Testis (tissue), 3 donors: ENCODE data around the gene GORAB. TPM values are rescaled to one million over a fixed set of nuclear protein-coding genes. Genes with fewer than 3 reads are reported as not detected.

Experiments
- DNase-seq: peaks from one replicate; pipeline ENCODE4 v3.0.0-alpha.2; 2019
- H3K27ac ChIP-seq, 2 donors: fragments of 200-600 bp; sonication (generic); one replicate each; pipeline ENCODE4 v1.5.1; 2019
- H3K27me3 ChIP-seq: fragments of 200-600 bp; sonication (generic); one replicate; pipeline ENCODE4 v1.5.1; 2019
- H3K36me3 ChIP-seq: fragments of 200-600 bp; sonication (generic); one replicate; pipeline ENCODE4 v1.5.1; 2017; ENCODE audit warnings: low read depth; ENCODE audit errors: missing control alignments
- H3K4me1 ChIP-seq: fragments of 200-600 bp; sonication (generic); one replicate; pipeline ENCODE4 v1.5.1; 2019
- H3K4me3 ChIP-seq, 2 donors: fragments of 200-600 bp; sonication (generic); one replicate each; pipeline ENCODE4 v1.5.1; 2017 to 2019
- H3K9me3 ChIP-seq: fragments of 200-600 bp; sonication (generic); one replicate; pipeline ENCODE4 v1.5.1; 2017
- POLR2A ChIP-seq: fragments of 450-650 bp; IDR thresholded peaks from one replicate; pipeline ENCODE4 v1.6.1; 2017; ENCODE audit warnings: antibody characterized with exemption, mild to moderate bottlenecking, moderate library complexity
- WGBS, 2 donors: methylation state at CpG; one replicate each; pipeline ENCODE4 v1.1.5; 2018; 5-methylcytosine and 5-hydroxymethylcytosine counted together
- intact Hi-C: fragments of 100-400 bp; cut with DNase I; formaldehyde crosslinking; loops from one replicate; pipeline ENCODE4 v1.15.1; 2023; ENCODE audit warnings: low total_unique reads
- polyA plus RNA-seq: library from polyadenylated mRNA; stranded (reverse); fragments of 350-450 nt; fragmentation: Illumina TruSeq; extraction: RNeasy Lipid Tissue Mini Kit (QIAGEN cat#74804); gene quantifications from one replicate; pipeline ENCODE4 v1.2.3, GENCODE V29; 2014; ENCODE audit warnings: low read depth, low replicate concordance; ENCODE audit not compliant: insufficient read depth
- total RNA-seq, 2 donors: library from RNA; depleted of rRNA; stranded (reverse); fragments of >200 nt; gene quantifications; one replicate each; pipeline ENCODE4 v1.2.3, GENCODE V29; 2016
- TF ChIP-seq, protein P1 (sequence below), 3 experiments: fragments of 450-650 bp in 2 of 3; fragments of 200-600 bp in 1 of 3; sonication (generic) in 1 of 3; IDR thresholded peaks; one replicate each; pipeline ENCODE4 v1.5.1; 2016 to 2019; ENCODE audit warnings: antibody characterized with exemption in 3 of 3, mild to moderate bottlenecking in 2 of 3, moderate library complexity in 1 of 3

Gene GORAB
- total and polyA plus RNA-seq, 3 donors from 2014 or later = 16.7 to 41.6 (median 23.5) TPM

- Histone ChIP-seq H3K27me3 (no peaks in the 10 kb centered on the region), H3K27ac (no peak overlapping the region), H3K4me1 (no peaks in the 10 kb centered on the region), H3K36me3 (no peaks in the 10 kb centered on the region), H3K4me3 (no peak overlapping the region), H3K9me3 (no peaks in the 10 kb centered on the region)
- DNase-seq = no peak
- intact Hi-C loops = no loop called here
- TF ChIP-seq, protein P1, sequence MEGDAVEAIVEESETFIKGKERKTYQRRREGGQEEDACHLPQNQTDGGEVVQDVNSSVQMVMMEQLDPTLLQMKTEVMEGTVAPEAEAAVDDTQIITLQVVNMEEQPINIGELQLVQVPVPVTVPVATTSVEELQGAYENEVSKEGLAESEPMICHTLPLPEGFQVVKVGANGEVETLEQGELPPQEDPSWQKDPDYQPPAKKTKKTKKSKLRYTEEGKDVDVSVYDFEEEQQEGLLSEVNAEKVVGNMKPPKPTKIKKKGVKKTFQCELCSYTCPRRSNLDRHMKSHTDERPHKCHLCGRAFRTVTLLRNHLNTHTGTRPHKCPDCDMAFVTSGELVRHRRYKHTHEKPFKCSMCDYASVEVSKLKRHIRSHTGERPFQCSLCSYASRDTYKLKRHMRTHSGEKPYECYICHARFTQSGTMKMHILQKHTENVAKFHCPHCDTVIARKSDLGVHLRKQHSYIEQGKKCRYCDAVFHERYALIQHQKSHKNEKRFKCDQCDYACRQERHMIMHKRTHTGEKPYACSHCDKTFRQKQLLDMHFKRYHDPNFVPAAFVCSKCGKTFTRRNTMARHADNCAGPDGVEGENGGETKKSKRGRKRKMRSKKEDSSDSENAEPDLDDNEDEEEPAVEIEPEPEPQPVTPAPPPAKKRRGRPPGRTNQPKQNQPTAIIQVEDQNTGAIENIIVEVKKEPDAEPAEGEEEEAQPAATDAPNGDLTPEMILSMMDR (IDR thresholded peaks at IDR 0.05) = no peak
- no peak for TF ChIP-seq POLR2A
Measured at GRCh38 chr1:170521818-170522217, 10.1 kb upstream of the GORAB start.

DNA sequence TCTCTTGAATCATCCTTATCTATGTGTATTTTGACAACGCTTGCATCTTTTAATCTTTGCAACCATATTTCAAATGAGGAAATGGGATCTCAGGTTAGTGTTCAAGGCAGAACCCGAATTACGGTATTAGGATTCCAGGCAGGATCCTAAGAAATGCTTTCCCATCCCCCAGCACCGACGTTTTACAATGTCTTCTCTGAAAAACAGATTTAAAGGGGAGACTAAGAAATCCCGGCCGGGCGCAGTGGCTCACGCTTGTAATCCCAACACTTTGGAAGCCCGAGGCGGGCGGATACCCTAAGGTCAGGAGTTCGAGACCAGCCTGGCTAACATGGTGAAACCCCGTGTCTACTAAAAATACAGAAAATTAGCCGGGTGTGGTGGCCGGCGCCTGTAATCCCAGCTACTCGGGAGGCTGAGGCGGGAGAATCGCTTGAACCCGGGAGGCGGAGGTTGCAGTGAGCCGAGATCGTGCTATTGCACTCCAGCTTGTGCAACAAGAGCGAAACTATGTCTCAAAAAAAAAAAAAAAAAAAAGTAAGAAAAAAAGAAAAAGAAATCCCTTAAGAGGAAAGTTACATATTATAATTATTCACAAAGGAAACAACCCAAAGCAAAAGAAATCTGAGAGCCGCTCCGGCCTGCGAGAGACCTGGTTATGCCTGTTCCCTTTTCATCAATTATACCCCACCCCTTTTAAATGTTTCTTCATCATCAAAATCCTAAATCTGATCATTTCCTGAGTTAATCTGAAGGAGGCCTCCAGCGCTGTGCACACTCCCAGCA lies 801 bp upstream of the GORAB start:
- Histone ChIP-seq H3K9me3 (no peaks in the 10 kb centered on the region), H3K27me3 (no peaks in the 10 kb centered on the region), H3K36me3 (no peaks in the 10 kb centered on the region), H3K27ac (peak overlapping the region; percentile 93 to 96), H3K4me1 (peaks cover 10% of the 10 kb centered on the region), H3K4me3 (peak overlapping the region; percentile 78 to 93)
- DNase-seq = peak; percentile 43
- WGBS, 2 donors = 5 to 7% methylated on average over 29 of the region's 29 CpGs
- intact Hi-C loops = no loop called here
- TF ChIP-seq, protein P1 (IDR thresholded peaks at IDR 0.05) = no peak
- no peak for TF ChIP-seq POLR2A

DNA sequence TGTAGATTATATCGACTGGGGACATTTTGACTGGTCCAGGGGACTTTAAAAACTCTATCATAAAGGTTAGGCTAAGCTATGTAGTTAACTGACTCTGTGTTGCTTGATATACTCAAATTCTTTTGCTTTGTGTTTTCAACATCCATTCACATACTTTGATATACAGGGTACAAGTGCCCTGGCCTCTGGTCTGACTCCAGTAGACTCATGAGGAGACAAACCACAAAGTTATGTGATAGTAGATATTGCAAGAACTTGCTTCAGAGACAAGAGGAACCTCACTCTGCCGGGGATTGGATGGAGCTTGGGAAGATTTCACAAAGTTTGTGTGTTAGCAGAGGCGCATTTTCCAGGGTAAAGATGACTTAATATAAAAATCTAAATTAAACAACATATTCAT lies 1.3 kb downstream of the GORAB start:
- no peaks in the 10 kb centered on the region for H3K36me3 ChIP-seq
- 54 to 63% methylated on average over 3 of the region's 3 CpGs for WGBS, 2 donors
- TF ChIP-seq POLR2A = no peak
- TF ChIP-seq, protein P1 (IDR thresholded peaks at IDR 0.05) = no peak
- H3K27ac ChIP-seq = peak overlapping the region; percentile 93 to 96
- no peaks in the 10 kb centered on the region for H3K27me3 ChIP-seq
- no peaks in the 10 kb centered on the region for H3K9me3 ChIP-seq
- peaks cover 11% of the 10 kb centered on the region for H3K4me1 ChIP-seq
- intact Hi-C loops = no loop called here
- DNase-seq = no peak
- H3K4me3 ChIP-seq = peak overlapping the region in 1 of 2 donors; percentile 78

DNA sequence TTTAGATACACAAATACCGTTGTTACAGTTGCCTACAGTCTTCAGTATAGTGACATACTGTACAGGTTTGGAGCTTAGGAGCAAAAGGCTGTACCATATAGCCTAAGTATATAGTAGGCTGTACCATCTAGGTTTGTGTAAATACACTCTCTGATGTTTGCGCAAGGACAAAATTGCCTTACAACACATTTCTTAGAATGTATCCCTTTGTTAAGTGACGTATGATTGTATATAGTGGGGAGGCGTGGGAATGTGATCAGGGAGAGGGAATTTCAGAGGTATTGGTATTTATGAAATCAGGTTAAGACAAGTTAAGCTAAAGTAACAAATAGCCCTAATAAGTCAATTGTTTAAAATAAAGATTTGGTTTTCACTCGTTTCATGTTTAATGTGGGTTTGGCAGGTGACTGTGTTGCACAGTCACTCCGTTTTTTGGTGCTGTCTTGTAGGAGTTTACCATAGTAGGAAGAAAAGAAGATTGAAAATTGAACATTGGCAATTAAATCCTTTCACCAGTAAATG lies 2.7 kb downstream of the GORAB start:
- H3K9me3 ChIP-seq = no peaks in the 10 kb centered on the region
- no peak for DNase-seq
- TF ChIP-seq POLR2A = no peak
- TF ChIP-seq, protein P1 (IDR thresholded peaks at IDR 0.05) = no peak
- H3K36me3 ChIP-seq = no peaks in the 10 kb centered on the region
- peaks cover 13% of the 10 kb centered on the region for H3K4me1 ChIP-seq
- intact Hi-C loops = no loop called here
- no peak overlapping the region for H3K27ac ChIP-seq
- 71 to 75% methylated on average over 6 of the region's 6 CpGs for WGBS, 2 donors
- H3K4me3 ChIP-seq = no peak overlapping the region
- H3K27me3 ChIP-seq = no peaks in the 10 kb centered on the region
